ENCODE results near the gene DCAF17.
A peak's percentile ranks its signal among the peaks of the same experiment; 100 is the strongest.
"Not testable (repeated sequence)": the region's sequence is repeated elsewhere in the genome, so short reads cannot be mapped to it uniquely, and the experiment has no call there.

The DCAF17 gene

DNA sequence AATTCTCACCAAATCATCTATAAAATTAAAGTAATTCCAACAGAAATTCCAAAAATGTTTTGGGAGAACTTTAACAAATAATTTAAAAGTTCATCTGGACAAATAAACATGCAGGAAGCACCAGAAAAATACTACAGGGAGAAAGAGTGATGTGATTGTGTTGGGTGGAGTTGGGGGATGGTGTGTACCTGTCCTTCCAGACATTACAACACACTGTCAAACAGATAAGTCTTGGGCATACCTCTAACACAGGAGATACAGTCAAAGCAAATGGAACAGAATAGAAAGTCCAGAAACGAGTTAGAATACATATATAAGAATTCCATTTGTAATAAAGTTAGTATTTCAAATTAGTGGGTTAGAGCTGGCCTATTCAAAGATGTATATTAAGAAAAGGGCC lies 22.8 kb upstream of the DCAF17 start:
- no peak for DNase-seq

DNA sequence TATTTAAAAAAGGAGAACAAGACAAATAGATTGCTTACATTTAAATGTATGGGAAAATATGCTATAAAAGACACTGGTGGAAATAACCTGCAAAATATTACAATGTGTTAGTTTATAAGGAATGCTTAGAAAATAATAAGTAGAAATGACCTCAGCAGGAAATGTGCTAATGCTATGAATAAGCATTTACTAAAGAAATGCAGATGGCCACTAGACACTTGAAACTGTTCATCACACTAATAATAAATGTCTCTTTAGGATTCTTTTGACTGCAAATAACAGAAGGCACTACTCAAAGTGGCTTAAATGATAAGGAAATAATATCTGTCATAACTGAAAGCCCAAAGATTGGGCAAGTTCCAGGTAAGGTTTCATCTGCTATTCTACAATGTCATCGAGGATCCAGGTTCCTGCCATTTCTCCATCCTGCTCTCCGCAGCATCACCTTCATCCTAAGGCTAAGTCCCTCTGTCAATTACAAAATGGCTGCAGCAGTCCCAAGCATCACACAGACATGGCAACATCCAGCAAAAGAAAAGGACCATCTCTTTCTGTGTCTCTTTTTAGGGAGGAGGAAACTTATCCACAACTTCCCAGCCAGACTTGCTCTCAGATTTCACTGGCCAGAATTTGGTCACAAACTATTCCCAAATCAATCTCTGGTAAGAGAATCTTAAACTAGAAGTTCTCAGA lies 22.1 kb upstream of the DCAF17 start:
- no peak for DNase-seq

DNA sequence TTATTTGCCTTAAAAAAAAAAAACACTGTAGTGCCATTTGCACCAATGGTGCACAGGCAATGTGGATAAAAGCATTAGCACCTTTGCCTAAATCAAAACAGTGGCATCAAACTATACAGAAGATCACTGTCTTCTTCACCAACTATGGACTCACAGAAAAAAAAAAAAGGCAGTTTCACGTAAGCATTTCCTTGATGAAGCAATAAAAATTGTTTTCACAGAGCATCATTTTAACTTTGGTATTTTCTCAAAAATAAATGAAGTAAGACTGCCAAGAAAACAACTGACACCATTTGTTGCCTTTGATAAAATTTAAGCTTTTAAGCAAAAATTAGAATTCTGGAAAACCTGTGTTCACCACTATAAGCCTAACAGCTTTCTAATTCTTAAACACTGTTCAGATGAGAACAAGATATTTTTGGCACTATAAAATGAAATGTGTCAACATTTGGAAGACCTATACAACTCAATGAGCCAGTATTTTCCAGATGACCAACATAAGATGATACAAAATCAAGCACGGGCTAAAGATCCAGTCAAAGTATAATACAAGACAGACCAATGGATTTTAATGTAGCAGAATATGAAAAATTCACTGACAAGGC lies 21.4 kb upstream of the DCAF17 start:
- DNase-seq = no peak

DNA sequence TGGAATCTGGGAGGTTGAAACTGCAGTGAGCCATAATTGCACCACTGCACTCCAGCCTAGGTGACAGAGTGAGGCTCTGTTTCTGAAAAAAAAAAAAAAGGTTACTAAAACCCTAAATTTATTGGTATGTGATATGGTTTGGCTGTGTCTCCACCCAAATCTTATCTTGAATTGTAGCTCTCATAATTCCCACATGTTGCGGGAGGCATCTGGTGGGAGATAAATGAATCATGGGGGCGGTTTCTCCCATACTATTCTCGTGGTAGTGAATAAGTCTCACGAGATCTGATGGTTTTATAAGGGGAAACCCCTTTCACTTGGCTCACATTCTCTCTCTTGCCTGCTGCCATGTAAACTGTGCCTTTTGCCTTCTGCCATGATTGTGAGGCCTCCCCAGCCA lies 19.4 kb upstream of the DCAF17 start:
- not testable (repeated sequence) for DNase-seq

DNA sequence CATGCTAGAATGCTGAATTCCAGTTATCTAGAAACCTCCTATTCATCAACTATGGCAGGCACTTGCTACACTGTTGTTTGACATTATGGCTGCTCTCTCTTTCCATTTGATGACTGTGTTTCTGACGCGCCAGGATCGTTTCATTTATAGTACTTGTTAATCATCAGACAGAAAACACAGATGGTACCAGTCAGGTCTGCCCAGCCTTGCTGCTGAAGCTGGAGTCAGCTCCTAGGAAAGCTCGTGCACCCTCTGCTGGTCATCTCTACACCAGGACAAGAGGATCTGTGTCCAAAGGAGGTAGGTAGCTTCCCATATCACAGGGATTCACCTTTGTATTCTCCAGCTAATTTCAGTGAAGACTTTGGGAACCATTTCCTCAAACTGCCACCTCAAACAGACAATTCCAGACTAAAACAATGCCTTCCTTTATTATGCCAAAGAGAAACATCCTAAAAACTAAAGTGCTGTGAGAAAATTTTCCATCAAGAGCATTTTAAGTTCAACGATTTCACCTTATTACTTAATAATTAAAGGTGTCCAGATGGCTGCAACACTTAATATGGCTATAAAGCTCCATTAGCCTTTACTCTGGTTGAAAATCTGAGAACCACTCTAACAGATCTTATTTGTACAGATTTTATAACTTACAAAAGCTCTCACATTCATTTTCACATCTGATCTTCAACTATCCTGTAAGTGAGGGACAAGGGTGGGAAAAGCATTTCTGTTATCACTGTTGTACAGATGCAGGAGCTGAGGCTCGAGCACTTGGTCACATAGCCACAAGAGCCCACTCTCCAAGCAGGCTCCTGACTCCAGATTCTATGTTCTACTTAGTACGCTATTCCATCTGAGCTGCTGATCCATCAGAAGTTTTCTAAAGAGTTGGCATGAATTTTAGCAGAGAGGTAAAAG lies 17.8 kb upstream of the DCAF17 start:
- peak; percentile 70 for DNase-seq

DNA sequence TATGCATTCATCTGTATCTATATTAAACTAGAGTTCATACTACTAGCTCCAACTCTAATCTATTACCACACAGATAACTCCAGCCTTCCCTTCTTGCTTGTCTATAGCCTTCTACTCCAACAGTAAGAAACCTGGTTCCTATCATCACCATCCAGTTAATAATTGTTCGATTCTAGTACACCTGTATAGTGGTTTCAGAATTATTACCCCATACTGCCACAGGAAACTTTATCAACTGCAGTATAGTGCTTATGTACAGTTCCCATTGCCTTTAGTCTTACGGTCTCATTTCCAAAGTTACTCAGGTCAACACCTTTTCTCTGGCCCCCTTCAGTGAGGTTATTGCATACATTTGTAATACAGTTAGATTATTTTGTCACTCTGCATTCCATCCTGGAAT lies 14.7 kb upstream of the DCAF17 start:
- DNase-seq = no peak

DNA sequence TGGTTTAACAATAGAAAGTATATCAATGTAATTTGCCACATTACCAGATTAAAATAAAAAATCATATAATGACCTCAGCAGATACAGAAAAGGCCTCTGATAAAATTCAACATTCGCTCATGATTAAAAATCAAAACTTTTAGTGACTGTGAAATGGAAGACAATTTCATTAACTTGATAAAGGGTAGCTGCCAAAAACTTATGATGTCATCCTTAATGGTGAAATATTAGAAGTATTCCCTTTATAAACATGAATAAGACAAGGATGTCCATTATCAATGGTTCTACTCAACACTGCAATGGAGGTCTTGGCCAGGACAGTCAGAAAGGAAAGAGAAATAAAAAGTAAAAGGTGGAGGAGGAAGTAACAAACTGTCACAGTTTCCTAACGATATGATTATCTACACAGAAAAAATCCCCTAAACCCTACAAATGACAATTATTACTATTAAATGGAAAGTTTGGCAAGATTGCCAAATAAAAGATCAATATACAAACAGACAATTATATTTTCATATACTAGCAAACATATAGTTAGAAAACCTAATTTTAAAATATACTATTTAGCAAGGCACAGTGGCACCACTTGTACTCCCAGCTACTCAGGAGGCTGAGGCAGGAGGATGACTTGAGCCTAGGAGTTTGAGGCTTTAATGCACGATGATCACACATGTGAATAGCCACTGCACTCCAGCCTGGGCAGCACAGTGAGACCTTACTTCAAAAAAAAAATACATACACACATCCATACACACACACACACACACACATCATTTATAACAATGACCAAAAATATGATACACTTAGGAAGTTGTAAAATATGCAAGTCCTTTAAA lies 13.1 kb upstream of the DCAF17 start:
- no peak for DNase-seq

DNA sequence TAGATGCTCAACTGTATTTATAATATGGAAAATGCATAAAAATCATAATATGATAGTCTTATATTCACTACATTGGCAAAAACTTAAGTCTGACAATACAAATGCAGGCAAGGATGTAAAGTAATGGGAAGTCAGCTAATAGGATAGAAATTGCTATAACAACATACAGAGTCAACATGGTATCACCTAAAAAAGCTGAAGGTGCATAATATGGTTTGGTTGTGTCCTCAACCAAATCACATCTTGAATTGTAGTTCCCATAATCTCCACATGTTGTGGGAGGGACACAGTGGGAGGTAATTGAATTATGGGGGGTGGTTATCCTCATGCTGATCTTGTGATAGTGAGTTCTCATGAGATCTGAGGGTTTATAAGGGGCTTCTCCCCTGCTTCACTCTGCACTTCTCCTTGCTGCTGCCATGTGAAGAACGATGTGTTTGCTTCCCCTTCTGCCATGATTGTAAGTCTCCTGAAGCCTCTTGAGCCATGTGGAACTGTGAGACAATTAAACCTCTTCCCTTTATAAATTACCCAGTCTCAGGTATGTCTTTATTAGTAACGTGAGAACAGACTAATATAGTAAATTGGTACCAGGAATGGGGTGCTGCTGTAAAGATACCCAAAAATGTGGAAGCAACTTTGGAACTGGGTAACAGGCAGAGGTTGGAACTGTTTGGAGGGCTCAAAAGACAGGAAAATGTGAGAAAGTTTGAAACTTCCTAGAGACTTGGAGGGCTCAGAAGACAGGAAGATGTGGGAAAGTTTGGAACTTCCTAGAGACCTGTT lies 11.1 kb upstream of the DCAF17 start:
- DNase-seq = not testable (repeated sequence)

DNA sequence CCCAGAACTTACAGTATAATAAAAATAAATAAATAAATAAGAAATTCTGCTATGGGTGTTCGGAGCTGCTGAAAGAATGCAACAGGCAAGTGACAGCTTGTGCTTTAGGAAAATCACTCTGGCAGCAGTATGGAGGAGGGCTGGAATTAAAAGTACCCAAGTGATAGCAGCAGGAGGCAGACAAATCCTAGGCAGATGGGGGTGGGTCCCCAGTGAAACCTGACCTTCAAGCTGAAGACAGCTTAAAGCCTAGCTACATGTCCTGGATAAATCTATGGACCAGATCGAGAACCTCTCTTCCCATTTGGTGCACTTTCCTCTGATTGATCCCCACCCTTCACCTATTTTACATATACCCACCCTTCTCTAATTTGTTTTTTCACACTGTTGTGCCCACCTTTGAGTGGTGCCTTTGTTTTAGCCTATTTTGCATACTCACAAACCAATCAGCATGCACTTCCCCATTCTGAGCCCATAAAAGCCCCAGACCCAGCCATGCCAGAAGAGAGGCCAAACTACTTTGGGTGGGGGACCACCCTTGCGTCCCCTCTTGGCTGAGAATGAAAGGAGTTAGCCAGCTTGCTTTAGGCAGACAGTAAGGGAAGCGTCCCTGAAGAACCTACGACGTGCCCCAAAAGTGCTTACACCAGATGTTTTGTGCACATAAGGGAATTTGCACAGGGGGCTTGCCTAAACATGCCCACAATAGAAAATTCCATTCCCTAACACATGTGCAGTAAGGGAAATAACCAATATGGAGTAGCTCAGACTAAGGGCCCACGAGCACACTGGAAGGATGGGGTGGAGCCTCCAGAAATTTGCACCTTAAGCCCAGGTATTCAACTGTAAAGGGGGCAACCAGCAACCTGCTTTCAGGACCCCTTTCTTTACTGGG lies 3.3 kb upstream of the DCAF17 start:
- no peak for DNase-seq

DNA sequence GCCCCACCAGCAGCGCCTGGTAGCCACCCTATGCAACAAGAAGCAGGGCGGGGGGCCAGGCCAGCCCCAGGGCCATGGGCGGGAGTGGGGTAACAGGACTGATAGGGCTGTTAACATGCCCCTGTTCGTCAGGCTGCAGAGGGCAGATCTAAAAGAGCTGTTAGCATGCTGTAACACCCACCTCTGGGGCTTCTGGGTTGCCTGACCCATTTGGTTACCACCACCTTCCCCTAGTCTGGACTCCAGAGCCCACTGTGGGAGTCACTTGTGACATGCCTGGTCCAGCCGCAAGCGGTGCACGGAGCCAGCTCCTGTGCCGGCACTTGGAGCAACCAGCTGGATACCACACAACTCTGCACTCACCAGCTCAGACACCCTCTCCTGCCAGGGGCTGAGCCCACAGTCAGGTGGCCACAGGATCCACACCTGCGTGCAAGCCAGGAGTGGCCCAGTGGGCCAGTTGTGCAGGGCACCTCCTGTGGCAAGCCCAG lies 2.3 kb upstream of the DCAF17 start:
- DNase-seq = no peak

DNA sequence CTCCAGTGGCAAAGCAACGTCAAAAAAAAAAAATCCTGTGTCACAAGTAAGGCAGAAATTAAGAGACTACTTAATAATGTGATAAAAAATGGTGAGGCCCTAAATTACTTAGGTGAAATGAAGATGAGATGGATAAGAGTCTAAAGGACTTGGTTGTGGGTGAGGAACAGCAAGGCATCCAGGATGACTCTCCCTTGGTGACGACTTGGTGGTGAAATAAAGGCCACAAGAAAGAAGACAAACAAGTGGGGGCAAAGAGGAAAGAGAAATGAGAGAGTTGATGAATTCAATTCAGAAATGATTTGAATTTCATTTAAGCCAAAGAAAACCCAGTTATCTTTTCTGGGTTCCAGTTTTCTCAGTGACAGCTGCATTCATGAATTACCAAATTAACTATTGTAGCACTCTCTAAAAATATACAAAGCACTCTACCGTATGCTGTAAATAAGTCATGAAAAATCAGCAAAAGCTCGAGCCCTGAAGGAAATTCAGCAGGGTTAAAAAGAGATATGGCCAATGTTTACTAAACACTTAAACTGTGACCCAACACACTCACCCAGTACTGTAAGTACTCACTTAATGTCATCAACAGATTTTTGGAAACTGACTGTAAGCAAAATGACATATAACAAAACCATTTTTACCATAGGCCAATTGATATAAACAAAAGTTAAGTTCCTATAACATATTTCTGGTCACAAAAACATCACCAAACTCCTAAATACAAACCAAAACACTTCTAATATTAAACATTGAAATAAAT lies 1.6 kb upstream of the DCAF17 start:
- DNase-seq = no peak

DNA sequence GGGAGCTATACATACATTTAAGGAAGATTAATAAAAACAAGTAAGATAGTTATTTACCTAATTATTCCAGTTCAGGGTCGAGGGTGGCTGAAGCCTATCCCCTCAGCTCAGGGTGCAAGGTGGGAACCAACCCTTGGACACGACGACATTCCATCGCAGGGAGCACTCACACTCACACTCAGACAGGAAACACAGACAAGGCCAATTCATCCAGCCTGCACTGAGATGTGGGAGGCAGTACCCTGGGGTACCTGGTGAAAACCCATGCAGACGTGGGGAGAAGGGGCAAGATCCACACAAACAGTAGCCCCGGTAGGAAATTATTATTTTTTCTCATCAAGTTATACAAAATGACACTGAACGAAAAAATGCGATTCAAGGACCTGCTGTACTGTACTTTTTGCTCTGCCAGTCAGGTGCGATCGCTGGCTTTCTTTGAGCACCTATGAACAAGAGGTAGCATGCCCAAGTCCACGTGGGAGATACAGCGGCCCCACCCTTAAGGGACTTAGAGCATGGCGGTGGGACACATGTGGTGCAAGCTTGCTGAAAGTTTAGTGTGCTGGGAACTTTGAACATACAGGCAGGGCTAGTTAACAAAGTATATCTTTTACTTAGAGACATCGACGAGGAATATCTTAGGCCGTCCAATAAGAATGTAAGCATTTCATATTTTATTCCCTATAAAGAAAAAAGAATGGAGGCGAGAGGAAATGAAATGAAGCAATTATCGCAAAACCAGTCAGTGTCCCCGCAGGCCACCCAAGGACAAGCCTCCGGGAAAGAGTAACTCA lies 860 bp upstream of the DCAF17 start:
- DNase-seq = no peak

DNA sequence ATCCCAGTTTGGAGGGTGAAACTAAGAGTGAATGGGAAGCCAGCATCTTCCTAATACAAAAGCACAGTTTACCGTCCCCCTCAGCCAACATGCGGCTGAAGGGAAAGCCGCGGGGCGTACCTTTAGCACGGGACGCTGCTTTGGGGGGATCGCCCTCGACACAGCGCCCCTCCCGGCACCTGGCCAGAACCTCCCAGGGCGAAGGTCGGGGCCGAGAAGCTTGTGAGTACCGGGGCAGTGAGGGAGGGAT lies 338 bp upstream of the DCAF17 start, which contains the start of gene METTL8:
TSS of gene METTL8 (minus strand) at position 228 of the 250 bp plus-strand sequence. CDS start 41,805 bp downstream, outside the sequence.
- DNase-seq = no peak

DNA sequence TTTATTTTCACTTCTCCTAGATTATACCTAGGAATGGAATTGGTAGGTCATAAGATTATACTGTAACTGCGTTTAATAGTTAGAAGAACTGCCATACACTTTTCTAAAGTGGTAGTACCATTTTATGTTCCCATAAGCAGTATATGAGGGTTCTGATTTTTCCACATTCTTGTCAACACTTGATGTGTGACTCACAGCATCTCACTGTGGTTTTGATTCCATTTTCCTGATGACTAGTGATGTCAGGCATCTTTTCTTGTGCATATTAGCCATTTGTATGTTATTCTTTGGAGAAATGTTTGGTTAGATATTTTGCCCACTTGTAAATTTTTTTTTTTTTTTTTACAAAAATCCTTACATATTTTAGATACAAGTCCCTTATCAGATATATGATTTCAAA lies 2.3 kb downstream of the DCAF17 start:
- no peak for DNase-seq

DNA sequence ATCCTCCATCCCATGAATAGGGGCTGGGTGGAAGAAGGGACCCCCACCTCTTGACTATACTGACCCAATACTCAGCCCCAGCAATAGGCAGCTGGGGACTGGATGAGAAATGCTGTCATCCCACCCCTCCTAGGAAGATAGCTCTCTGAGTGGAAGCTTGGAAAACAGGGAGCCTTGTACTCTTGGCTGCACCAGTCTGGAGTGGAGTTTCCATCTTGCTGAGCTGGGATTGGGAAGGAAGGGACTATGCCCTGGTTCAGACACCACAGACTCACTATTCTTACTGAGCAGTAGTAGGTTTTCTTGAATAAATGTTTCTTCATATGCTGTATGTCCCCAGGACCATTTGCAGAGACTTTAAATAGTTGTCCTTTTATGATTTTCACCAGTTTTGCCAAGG lies 7.4 kb downstream of the DCAF17 start:
- no peak for DNase-seq

DNA sequence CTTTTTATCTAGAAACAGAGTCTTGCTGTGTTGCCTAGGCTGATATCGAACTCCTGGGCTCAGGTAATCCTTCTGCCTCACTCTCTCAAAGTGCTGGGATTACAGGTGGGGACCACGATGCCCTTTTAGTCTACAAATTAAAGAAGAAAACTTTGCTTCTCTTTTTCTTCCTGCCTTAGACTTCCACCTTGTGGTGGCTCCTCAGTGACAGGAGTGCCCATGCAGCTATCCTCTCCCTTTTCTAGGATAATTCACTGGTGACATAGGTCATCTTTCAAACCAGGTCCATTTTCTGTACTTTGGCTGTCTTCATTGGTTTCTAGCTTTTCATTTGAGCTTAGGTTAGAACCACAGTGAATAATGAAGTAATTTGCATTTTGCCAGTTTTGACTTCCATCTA lies 13.6 kb downstream of the DCAF17 start:
- DNase-seq = no peak

DNA sequence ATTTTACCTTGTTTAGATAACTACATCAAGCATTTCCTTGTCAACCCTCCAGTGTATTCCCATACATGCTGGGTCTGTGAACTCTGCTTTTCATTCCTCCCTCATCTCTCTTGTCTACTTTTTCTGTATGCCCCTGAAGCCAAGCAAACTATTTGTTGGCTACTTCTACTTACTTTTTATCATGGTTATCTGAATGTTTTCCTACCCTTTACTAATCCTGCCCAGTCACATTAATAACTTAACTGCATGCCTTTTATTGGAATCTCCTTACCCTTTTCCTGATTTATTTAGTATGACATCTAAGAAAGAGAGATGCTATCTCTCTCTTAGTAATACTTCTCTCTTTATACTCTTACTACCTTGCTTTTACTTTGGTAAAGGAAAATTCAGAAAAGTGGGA lies 17.0 kb downstream of the DCAF17 start:
- DNase-seq = no peak

DNA sequence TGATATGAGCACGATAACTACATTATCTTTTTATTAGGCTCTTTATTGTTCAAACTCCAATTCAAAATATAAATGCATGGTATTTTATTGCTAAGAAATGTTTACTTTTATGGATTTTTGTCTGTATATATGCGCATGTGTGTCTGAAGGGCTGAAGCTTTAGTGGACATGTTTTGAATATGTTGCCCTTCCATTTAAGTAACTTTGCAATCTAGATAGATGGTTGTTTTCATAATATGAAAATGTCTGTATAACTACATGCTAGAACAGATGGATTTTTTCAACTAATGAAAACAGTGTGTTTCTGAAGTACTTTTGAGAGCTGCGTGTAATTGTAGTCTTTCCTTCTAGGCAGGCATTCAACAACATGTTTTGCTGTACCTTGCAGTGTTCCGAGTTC lies 18.7 kb downstream of the DCAF17 start:
- no peak for DNase-seq

DNA sequence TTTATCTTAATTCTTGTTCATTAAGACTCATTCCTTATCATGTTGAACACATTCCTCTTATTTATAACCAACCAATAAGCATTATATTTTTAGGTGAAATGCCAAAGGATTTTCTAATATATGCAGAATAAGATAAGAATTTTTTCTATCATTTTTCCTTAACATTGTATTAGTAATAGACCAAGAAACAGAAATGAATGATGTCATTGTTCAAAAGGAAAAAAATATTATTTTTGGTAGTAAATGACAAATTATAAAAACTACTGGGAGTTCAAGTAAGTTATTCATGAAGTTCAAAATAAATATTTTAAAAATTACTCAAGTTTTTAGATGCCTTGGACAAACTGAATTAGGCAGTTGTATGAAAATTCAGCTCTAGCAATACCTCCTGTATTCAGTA lies 25.5 kb downstream of the DCAF17 start:
- DNase-seq = no peak
